ENCODE results near the gene PAIP2B. TPM values are rescaled to one million over a fixed set of nuclear protein-coding genes. Genes with fewer than 3 reads are reported as not detected.

PAIP2B gene
- polyA plus RNA-seq, 1 donor from 2014 or later = 14.4 TPM

- no peak overlapping the region for H3K4me2 ChIP-seq (ENCODE audit: low read length)
- H3K9me2 ChIP-seq (ENCODE audit: insufficient read depth, low read length) = no peaks in the 10 kb centered on the region
- no peak overlapping the region for H2AFZ ChIP-seq (ENCODE audit: low read depth, low read length)
- H3K79me2 ChIP-seq (replicated peaks; ENCODE audit: insufficient read depth, low read length) = no peaks in the 10 kb centered on the region
- H3K27me3 ChIP-seq (ENCODE audit: insufficient read depth, low read depth, low read length) = no peaks in the 10 kb centered on the region
- H3F3A ChIP-seq (ENCODE audit: insufficient read depth, low read length, poor library complexity, severe bottlenecking) = no peaks in the 10 kb centered on the region
- no peaks in the 10 kb centered on the region for H4K20me1 ChIP-seq (ENCODE audit: insufficient read depth)
- H3K9me3 ChIP-seq (ENCODE audit: low read length) = no peaks in the 10 kb centered on the region
- no peak overlapping the region for H3K27ac ChIP-seq (ENCODE audit: low read length)
- no peak for TF ChIP-seq SMC3 (conservative IDR thresholded peaks at IDR 0.05; ENCODE audit: poor library complexity)
- no peak for TF ChIP-seq TAF1 (IDR thresholded peaks at IDR 0.05; ENCODE audit: low read depth)
- no peak for TF ChIP-seq POLR2AphosphoS5 (IDR thresholded peaks at IDR 0.05)
- no peaks in the 10 kb centered on the region for H3K36me3 ChIP-seq (ENCODE audit: insufficient read depth, low read length)
- no peak overlapping the region for H3K9ac ChIP-seq (ENCODE audit: low read length)
- no peak overlapping the region for H3K4me3 ChIP-seq (ENCODE audit: low read length)
Observed at GRCh38 chr2:71254776-71255175, 27.9 kb upstream of the PAIP2B start.

DNA sequence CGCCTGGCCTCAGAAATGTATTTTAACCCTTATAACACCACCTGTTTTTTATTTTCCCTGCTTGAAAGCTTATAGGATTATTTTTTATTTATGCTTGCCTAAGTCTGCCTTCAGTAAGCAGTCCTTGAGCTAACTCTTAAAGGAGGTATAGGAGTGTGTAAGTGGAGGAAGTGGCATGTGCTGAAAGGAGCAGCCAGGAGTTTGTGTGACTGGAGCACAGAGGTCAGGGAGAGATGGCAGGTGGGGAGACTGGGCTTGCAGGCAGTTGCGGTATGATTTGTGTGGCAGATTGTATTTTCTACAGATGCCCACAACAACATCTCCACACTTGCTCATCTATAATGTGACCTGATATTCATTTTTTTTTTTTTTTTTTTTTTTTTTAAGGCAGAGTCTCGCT is 27.2 kb upstream of the PAIP2B start:
- no peak for TF ChIP-seq TAF1 (IDR thresholded peaks at IDR 0.05; ENCODE audit: low read depth)
- TF ChIP-seq POLR2AphosphoS5 (IDR thresholded peaks at IDR 0.05) = no peak
- TF ChIP-seq REST (IDR thresholded peaks at IDR 0.05; ENCODE audit: borderline replicate concordance) = no peak
- TF ChIP-seq EZH2 (IDR thresholded peaks at IDR 0.05; ENCODE audit: borderline replicate concordance, insufficient read depth, low read length, poor library complexity, severe bottlenecking) = no peak
- no peak for TF ChIP-seq MXI1 (conservative IDR thresholded peaks at IDR 0.05; ENCODE audit: poor library complexity, severe bottlenecking)
- TF ChIP-seq CTCF (IDR thresholded peaks at IDR 0.05; ENCODE audit: poor library complexity, severe bottlenecking) = no peak
- TF ChIP-seq RAD21 (conservative IDR thresholded peaks at IDR 0.05) = no peak
- TF ChIP-seq EP300 (conservative IDR thresholded peaks at IDR 0.05; ENCODE audit: poor library complexity, severe bottlenecking) = no peak
- TF ChIP-seq SMC3 (conservative IDR thresholded peaks at IDR 0.05; ENCODE audit: poor library complexity) = no peak
- Histone ChIP-seq H3K9ac (ENCODE audit: low read length) (no peak overlapping the region), H3K4me2 (ENCODE audit: low read length) (no peak overlapping the region), H3K27me3 (ENCODE audit: insufficient read depth, low read depth, low read length) (no peaks in the 10 kb centered on the region), H3K9me2 (ENCODE audit: insufficient read depth, low read length) (no peaks in the 10 kb centered on the region), H2AFZ (ENCODE audit: low read depth, low read length) (no peak overlapping the region), H3K27ac (ENCODE audit: low read length) (no peak overlapping the region), H4K20me1 (ENCODE audit: insufficient read depth) (no peaks in the 10 kb centered on the region), H3K9me3 (ENCODE audit: low read length) (no peaks in the 10 kb centered on the region), H3K36me3 (ENCODE audit: insufficient read depth, low read length) (no peaks in the 10 kb centered on the region), H3K79me2 (replicated peaks; ENCODE audit: insufficient read depth, low read length) (no peaks in the 10 kb centered on the region), H3F3A (ENCODE audit: insufficient read depth, low read length, poor library complexity, severe bottlenecking) (no peaks in the 10 kb centered on the region), H3K4me3 (ENCODE audit: low read length) (no peak overlapping the region)

DNA sequence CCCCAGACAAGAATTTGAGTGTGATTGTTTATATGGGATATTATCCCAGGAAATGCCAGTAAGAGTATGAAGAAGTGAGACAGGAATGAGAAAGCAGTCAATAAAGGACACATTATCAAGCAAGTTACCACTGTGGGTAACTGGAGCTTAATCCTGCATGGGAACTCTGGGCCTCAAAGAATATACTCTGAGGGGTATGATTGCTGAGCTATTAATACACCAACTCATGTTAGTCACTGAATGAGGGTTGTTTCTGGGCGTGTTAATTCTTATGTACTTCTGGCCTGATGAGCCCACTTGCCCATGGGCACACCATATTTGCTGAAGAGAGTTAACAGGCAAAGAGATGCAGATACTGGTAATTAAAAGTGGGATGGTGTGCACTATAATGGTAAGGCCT is 26.6 kb upstream of the PAIP2B start:
- H3K4me2 ChIP-seq (ENCODE audit: low read length) = no peak overlapping the region
- no peaks in the 10 kb centered on the region for H3K27me3 ChIP-seq (ENCODE audit: insufficient read depth, low read depth, low read length)
- no peak overlapping the region for H3K9ac ChIP-seq (ENCODE audit: low read length)
- H3K36me3 ChIP-seq (ENCODE audit: insufficient read depth, low read length) = no peaks in the 10 kb centered on the region
- no peaks in the 10 kb centered on the region for H3K9me3 ChIP-seq (ENCODE audit: low read length)
- H3K79me2 ChIP-seq (replicated peaks; ENCODE audit: insufficient read depth, low read length) = no peaks in the 10 kb centered on the region
- H2AFZ ChIP-seq (ENCODE audit: low read depth, low read length) = no peak overlapping the region
- H3K27ac ChIP-seq (ENCODE audit: low read length) = no peak overlapping the region
- no peak overlapping the region for H3K4me3 ChIP-seq (ENCODE audit: low read length)
- no peaks in the 10 kb centered on the region for H3F3A ChIP-seq (ENCODE audit: insufficient read depth, low read length, poor library complexity, severe bottlenecking)
- TF ChIP-seq CTCF (IDR thresholded peaks at IDR 0.05; ENCODE audit: poor library complexity, severe bottlenecking) (no peak), POLR2AphosphoS5 (IDR thresholded peaks at IDR 0.05) (no peak), EZH2 (IDR thresholded peaks at IDR 0.05; ENCODE audit: borderline replicate concordance, insufficient read depth, low read length, poor library complexity, severe bottlenecking) (no peak), TAF1 (IDR thresholded peaks at IDR 0.05; ENCODE audit: low read depth) (no peak), EP300 (conservative IDR thresholded peaks at IDR 0.05; ENCODE audit: poor library complexity, severe bottlenecking) (no peak), REST (IDR thresholded peaks at IDR 0.05; ENCODE audit: borderline replicate concordance) (no peak), SMC3 (conservative IDR thresholded peaks at IDR 0.05; ENCODE audit: poor library complexity) (no peak), RAD21 (conservative IDR thresholded peaks at IDR 0.05) (no peak), MXI1 (conservative IDR thresholded peaks at IDR 0.05; ENCODE audit: poor library complexity, severe bottlenecking) (no peak)
- H4K20me1 ChIP-seq (ENCODE audit: insufficient read depth) = no peaks in the 10 kb centered on the region
- no peaks in the 10 kb centered on the region for H3K9me2 ChIP-seq (ENCODE audit: insufficient read depth, low read length)

Measured in neural cell (in vitro differentiated cells).